ENCODE data around the gene OLFM2.

OLFM2 gene

GRCh38 chr19:9941671-9942070, 5.4 kb upstream of the OLFM2 start:
- no peak for DNase-seq (ENCODE audit: low read depth, low spot score)
- TF ChIP-seq SUZ12 (IDR thresholded peaks at IDR 0.05; ENCODE audit: extremely low read depth, insufficient read depth, insufficient read length) (no peak), ZNF274 (IDR thresholded peaks at IDR 0.05; ENCODE audit: low read depth, low read length) (no peak), YY1 (IDR thresholded peaks at IDR 0.05; ENCODE audit: insufficient read depth, insufficient read length) (no peak)
- H3K4me3 ChIP-seq (ENCODE audit: insufficient read length, low read depth), result no peak overlapping the region
- no peaks in the 10 kb centered on the region for H3K27me3 ChIP-seq (ENCODE audit: insufficient read depth, insufficient read length)
- no peaks in the 10 kb centered on the region for H3K36me3 ChIP-seq (ENCODE audit: insufficient read depth, insufficient read length, low read length)
- H3K9me3 ChIP-seq (ENCODE audit: insufficient read depth, low read length), result peaks cover 12% of the 10 kb centered on the region
- peaks cover 5% of the 10 kb centered on the region for H3K4me1 ChIP-seq (ENCODE audit: insufficient read depth, insufficient read length)
- H3K9ac ChIP-seq (ENCODE audit: insufficient read length, low read depth), result no peak overlapping the region

GRCh38 chr19:9941231-9941630, 4.9 kb upstream of the OLFM2 start:
- Histone ChIP-seq H3K27me3 (ENCODE audit: insufficient read depth, insufficient read length) (no peaks in the 10 kb centered on the region), H3K36me3 (ENCODE audit: insufficient read depth, insufficient read length, low read length) (no peaks in the 10 kb centered on the region), H3K9ac (ENCODE audit: insufficient read length, low read depth) (no peak overlapping the region), H3K4me1 (ENCODE audit: insufficient read depth, insufficient read length) (peaks cover 3% of the 10 kb centered on the region), H3K4me3 (ENCODE audit: insufficient read length, low read depth) (no peak overlapping the region), H3K9me3 (ENCODE audit: insufficient read depth, low read length) (peaks cover 12% of the 10 kb centered on the region)
- DNase-seq (ENCODE audit: low read depth, low spot score), result no peak
- TF ChIP-seq ZNF274 (IDR thresholded peaks at IDR 0.05; ENCODE audit: low read depth, low read length), result no peak
- TF ChIP-seq YY1 (IDR thresholded peaks at IDR 0.05; ENCODE audit: insufficient read depth, insufficient read length), result no peak
- TF ChIP-seq SUZ12 (IDR thresholded peaks at IDR 0.05; ENCODE audit: extremely low read depth, insufficient read depth, insufficient read length), result no peak

- Histone ChIP-seq H3K4me1 (ENCODE audit: insufficient read depth, insufficient read length) (peaks cover 3% of the 10 kb centered on the region), H3K4me3 (ENCODE audit: insufficient read length, low read depth) (no peak overlapping the region), H3K36me3 (ENCODE audit: insufficient read depth, insufficient read length, low read length) (no peaks in the 10 kb centered on the region), H3K9ac (ENCODE audit: insufficient read length, low read depth) (no peak overlapping the region), H3K27me3 (ENCODE audit: insufficient read depth, insufficient read length) (peaks cover under 1% of the 10 kb centered on the region), H3K9me3 (ENCODE audit: insufficient read depth, low read length) (peaks cover 12% of the 10 kb centered on the region)
- TF ChIP-seq ZNF274 (IDR thresholded peaks at IDR 0.05; ENCODE audit: low read depth, low read length), result no peak
- no peak for TF ChIP-seq SUZ12 (IDR thresholded peaks at IDR 0.05; ENCODE audit: extremely low read depth, insufficient read depth, insufficient read length)
- no peak for TF ChIP-seq YY1 (IDR thresholded peaks at IDR 0.05; ENCODE audit: insufficient read depth, insufficient read length)
- no peak for DNase-seq (ENCODE audit: low read depth, low spot score)
These were observed 4.5 kb upstream of the OLFM2 start for GRCh38 chr19:9940778-9941177.

GRCh38 chr19:9939301-9939913, 3.1 kb upstream of the OLFM2 start:
- Histone ChIP-seq H3K4me1 (ENCODE audit: insufficient read depth, insufficient read length) (peaks cover 3% of the 10 kb centered on the region), H3K9ac (ENCODE audit: insufficient read length, low read depth) (no peak overlapping the region), H3K27me3 (ENCODE audit: insufficient read depth, insufficient read length) (peaks cover 5% of the 10 kb centered on the region), H3K36me3 (ENCODE audit: insufficient read depth, insufficient read length, low read length) (no peaks in the 10 kb centered on the region), H3K9me3 (ENCODE audit: insufficient read depth, low read length) (peaks cover 12% of the 10 kb centered on the region), H3K4me3 (ENCODE audit: insufficient read length, low read depth) (no peak overlapping the region)
- TF ChIP-seq SUZ12 (IDR thresholded peaks at IDR 0.05; ENCODE audit: extremely low read depth, insufficient read depth, insufficient read length) (no peak), YY1 (IDR thresholded peaks at IDR 0.05; ENCODE audit: insufficient read depth, insufficient read length) (no peak), ZNF274 (IDR thresholded peaks at IDR 0.05; ENCODE audit: low read depth, low read length) (no peak)
- no peak for DNase-seq (ENCODE audit: low read depth, low spot score)

DNA sequence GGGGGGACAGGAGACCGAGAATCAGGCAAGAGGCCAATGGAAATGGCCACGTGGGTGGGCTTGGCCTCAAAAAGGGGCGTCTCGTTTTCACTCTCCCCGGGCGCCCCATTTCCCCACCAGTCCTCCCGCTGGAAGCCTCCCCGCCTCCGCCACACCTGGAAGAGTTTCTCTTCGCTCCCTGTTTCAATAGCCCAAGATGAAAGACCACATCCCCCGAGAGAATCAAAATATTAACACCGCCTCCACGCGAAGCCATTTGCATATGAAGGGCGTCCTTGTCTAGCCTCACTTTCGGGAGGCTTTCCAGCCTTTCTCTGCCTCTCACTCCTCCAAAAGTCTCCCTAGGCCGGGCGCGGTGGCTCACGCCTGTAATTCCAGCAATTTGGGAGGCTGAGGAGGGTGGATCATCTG, 691 bp upstream of the OLFM2 start:
- TF ChIP-seq YY1 (IDR thresholded peaks at IDR 0.05; ENCODE audit: insufficient read depth, insufficient read length), result no peak
- no peak for TF ChIP-seq ZNF274 (IDR thresholded peaks at IDR 0.05; ENCODE audit: low read depth, low read length)
- DNase-seq (ENCODE audit: low read depth, low spot score), result no peak
- Histone ChIP-seq H3K9me3 (ENCODE audit: insufficient read depth, low read length) (peaks cover 5% of the 10 kb centered on the region), H3K36me3 (ENCODE audit: insufficient read depth, insufficient read length, low read length) (no peaks in the 10 kb centered on the region), H3K9ac (ENCODE audit: insufficient read length, low read depth) (peak overlapping the region; percentile 64), H3K4me3 (ENCODE audit: insufficient read length, low read depth) (peak overlapping the region; percentile 46), H3K4me1 (ENCODE audit: insufficient read depth, insufficient read length) (peaks cover 3% of the 10 kb centered on the region), H3K27me3 (ENCODE audit: insufficient read depth, insufficient read length) (peaks cover 5% of the 10 kb centered on the region)

GRCh38 chr19:9935506-9936325, 599 bp downstream of the OLFM2 start:
- Histone ChIP-seq H3K4me3 (ENCODE audit: insufficient read length, low read depth) (peak overlapping the region; percentile 75), H3K27me3 (ENCODE audit: insufficient read depth, insufficient read length) (peaks cover 5% of the 10 kb centered on the region), H3K36me3 (ENCODE audit: insufficient read depth, insufficient read length, low read length) (no peaks in the 10 kb centered on the region), H3K9ac (ENCODE audit: insufficient read length, low read depth) (peak overlapping the region; percentile 81), H3K9me3 (ENCODE audit: insufficient read depth, low read length) (no peaks in the 10 kb centered on the region), H3K4me1 (ENCODE audit: insufficient read depth, insufficient read length) (peaks cover 3% of the 10 kb centered on the region)
- TF ChIP-seq SUZ12 (IDR thresholded peaks at IDR 0.05; ENCODE audit: extremely low read depth, insufficient read depth, insufficient read length) (no peak), YY1 (IDR thresholded peaks at IDR 0.05; ENCODE audit: insufficient read depth, insufficient read length) (no peak), ZNF274 (IDR thresholded peaks at IDR 0.05; ENCODE audit: low read depth, low read length) (no peak)
- no peak for DNase-seq (ENCODE audit: low read depth, low spot score)

GRCh38 chr19:9934132-9934950, 2.0 kb downstream of the OLFM2 start:
- DNase-seq (ENCODE audit: low read depth, low spot score), result no peak
- Histone ChIP-seq H3K9me3 (ENCODE audit: insufficient read depth, low read length) (no peaks in the 10 kb centered on the region), H3K9ac (ENCODE audit: insufficient read length, low read depth) (no peak overlapping the region), H3K36me3 (ENCODE audit: insufficient read depth, insufficient read length, low read length) (no peaks in the 10 kb centered on the region), H3K27me3 (ENCODE audit: insufficient read depth, insufficient read length) (peaks cover 5% of the 10 kb centered on the region), H3K4me1 (ENCODE audit: insufficient read depth, insufficient read length) (peaks cover 3% of the 10 kb centered on the region), H3K4me3 (ENCODE audit: insufficient read length, low read depth) (no peak overlapping the region)
- TF ChIP-seq YY1 (IDR thresholded peaks at IDR 0.05; ENCODE audit: insufficient read depth, insufficient read length) (no peak), ZNF274 (IDR thresholded peaks at IDR 0.05; ENCODE audit: low read depth, low read length) (no peak)
